ENCODE data around the gene ACACA.

Gene ACACA

GRCh38 chr17:37123386-37123785 lies 283.2 kb downstream of the ACACA start:
- DNase-seq, result no peak

DNA sequence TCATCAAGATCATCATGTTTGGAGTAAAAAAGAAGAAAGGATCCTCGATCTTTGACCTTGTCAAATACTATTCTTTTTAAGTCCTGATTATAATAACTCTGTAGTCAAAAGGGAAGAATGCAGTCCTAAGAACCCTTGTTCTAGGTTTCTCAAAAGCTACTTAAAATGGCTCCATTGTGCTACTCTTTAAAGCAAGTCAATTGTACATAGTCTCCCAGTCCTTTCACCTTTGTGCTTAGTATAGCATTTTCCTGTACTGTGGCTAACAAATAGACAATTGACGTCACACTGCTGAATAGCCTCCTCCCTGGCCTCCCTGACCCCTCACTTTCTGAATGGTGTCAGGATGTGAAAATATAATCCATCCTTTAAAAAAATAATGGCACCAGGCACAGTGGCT lies 285.0 kb downstream of the ACACA start:
- no peak for DNase-seq

- no peak for DNase-seq
Observed at GRCh38 chr17:37118366-37119137, 288.1 kb downstream of the ACACA start.

DNA sequence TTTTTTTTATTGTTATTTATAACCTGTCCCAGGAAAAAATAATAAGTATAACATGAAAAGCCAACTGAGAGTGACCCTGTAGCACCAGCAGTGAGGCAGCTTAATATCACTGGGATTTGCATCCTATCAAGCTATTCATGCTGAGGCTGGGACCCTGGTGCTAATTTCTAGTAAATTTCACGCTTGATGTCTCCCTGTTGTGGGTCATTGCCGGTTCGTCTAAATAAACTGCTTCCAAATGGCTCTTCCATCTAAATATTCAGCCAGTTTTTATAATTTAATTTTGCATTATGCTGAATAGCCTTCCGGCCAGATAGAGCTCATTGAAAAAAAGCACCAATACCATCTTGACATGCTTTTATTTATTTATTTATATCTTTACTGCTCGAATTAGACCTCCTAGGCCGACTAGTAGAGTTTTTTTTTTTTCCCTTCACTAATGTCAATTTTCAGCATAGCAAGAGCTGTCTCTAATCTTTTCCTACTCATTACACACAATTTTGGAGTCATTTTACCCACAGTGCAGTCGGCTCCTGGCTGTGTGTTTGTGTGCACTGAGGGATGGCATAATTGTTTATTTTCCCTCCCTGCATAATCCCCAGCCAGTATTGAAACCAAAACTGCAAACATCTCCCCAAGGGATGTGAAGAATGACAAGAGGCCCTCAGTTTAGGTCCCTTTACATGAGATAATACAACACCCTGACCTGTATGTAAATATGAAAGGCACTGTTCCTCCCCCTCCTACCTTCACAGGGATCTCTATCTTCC lies 289.1 kb downstream of the ACACA start:
- DNase-seq, result no peak

DNA sequence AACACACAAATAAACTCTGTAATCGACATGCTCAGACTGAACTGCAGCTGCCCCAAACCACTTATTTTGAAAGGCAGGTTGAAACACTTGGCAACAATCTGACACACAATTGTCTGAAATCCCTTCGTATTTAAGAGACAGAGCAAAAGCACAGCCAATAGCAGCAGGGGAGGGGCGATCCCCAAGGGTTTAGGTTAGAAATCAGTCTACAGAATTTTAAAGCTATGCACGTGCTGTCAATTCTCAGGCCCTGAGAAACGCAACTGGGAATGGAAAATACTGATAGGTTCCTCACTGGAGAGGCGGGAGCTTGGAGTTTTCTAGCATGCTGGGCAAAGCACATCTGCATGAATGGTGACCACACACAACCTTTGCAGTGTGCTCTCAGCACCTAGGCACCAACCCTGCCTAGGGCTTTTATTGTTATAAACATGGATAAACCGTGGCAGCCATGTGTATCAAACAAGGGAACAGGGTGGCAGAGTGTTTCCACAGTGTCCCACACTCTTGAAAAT lies 289.9 kb downstream of the ACACA start:
- no peak for DNase-seq

DNA sequence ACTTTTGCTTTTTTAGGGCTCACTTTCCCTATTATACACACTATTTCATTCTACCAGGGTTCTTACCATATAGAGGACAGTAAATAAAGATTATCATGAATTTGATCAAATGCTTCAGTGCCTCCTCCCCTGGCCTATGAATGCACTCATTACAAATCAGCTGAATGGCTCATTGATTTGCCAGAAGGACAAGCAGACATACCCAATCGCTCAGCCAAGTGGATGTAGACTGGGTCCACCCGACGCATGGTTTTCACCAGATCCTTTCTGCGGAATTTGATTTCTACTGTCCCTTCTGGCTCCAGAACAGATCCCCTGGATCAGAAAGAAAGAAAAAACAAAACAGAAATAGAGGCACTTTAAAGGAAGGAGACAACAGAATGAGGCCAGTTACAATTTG lies 295.3 kb downstream of the ACACA start:
- DNase-seq, result no peak

DNA sequence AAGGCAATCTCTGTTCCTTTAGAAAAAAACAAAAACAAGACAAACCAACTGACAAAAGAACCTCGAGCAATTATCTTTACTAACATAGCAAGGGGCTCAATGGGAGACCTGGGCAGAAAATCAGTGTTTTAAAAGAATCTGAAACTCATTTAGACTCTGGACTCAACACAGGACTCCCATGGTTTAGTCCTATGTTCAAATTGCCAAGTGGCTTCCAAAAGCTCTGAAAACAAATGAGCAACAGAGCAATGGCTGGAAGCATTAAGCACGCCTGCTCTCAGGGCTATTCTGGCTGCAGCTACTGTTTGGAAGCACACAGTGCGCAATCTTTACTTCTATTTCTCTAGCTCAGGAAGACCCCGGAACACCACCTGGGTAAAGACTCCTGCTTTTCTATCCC lies 295.9 kb downstream of the ACACA start:
- no peak for DNase-seq

DNA sequence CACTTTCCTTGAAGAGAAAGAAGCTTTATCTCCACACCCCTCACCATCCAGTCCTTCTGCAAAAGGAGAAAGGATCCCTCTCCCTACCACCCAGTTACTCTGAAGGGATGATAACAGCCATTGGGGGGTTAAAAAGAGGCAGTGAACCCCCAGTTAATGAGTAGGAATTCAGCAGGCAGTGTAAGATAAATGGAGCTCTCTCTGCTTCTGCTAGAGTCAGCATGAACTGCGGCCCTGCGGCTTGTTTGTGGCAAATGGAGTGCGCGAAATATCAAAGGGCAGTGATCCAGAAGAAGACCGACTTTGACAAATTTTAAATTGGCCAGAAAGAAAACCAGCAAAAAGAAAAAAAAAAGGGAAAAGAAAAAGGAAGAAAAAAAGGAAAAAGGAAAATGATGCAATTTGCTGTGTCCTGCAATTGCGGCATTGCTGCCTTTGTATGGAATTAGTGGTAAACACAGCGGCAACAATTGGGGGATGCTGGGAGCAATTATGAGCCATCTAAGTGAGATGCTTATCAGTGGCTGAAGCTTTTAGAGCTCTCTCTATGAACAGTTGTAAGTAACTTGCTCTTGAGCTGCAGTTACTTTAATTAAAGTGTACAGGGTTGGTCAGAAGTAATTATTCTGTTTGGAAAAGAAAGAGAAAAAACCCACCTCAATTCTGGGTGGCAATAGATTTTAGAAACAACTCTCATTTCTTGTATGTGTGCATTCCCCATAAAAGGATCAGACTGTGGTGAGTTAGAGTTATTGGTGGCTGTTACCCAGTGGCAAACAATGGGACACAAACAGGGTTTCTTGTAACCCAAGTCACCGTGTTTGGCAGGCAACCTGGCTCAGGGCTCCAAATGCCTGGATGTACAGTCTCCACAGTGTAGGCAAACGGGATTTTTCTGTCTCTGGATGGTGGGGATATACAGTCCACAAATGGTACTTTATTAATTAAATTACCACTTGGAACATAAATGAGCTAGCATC lies 296.6 kb downstream of the ACACA start:
- DNase-seq, result no peak

DNA sequence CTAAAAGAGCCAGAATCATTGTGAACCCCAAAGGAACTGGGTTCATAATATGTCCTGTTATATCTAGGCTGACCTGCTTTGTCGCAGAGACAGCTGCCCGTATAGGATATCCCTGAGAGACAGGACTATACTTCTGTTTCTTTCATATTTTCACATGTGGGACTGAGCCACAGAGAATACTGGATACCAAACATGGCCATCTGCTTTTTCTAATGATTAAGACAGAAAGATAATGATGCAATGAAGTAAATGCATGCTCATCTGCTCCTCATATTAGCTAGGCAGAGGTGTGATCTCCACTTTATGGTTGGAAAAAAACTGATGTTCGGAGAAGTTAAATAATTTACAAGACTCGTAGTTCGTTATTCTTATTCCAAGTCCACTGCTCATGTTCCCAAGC lies 297.5 kb downstream of the ACACA start:
- no peak for DNase-seq

DNA sequence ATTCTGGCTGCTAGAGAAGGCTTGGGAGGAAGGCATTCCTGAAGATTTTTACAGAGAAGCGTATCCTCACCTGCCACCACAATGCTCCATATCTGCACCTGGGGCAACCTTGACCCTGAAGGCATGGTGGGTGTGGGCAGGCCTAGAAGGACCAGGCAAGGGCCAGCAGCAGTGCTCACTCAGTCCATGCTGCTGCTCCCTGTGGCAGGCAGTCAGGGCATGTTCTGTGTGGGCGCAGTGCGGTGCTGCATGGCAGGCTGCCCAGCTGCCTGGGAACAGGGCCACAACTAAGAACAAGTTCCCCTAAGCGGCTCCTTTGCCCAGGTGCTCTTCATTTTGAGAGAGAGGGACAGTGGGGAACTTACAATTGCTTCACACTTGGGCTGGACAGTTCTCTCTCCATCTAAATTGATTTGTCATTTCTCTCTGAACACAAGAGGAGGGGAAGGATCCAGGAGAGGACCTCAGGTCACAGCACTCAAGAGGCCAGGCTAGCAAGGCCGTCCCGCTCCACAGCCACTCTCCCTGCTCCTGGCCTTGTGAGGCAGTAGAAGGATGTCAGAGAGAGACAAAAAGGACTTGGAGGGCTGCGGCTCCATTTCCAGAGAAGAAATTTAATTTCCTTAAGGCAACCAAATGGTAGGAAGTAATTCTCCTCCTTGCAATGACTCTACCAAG lies 299.1 kb downstream of the ACACA start:
- DNase-seq, result no peak

- DNase-seq, result no peak
Observed at GRCh38 chr17:37106049-37106448, 300.6 kb downstream of the ACACA start.

- DNase-seq, result no peak
Observed at GRCh38 chr17:37103231-37103630, 303.4 kb downstream of the ACACA start.

GRCh38 chr17:37101306-37101705 lies 305.3 kb downstream of the ACACA start:
- DNase-seq, result no peak

DNA sequence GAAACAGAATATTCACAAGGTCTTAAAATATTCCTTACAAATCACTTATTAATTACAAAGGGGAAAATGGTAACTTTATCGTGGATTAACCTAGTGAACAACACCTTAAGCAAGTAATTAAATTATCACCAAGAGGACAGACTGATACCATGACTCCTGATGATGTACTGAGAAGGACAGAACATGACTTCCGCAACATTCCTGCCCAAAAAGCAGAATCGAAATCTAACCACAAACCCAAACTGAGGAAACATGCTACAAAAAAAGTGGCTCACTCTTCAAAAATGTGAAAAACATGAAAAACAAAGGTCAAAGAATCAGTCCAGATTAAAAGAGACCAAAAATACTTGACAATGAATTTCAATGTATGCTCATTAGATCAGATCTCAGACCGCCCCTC lies 306.4 kb downstream of the ACACA start:
- no peak for DNase-seq

GRCh38 chr17:37098910-37099664 lies 307.5 kb downstream of the ACACA start:
- DNase-seq, result no peak

DNA sequence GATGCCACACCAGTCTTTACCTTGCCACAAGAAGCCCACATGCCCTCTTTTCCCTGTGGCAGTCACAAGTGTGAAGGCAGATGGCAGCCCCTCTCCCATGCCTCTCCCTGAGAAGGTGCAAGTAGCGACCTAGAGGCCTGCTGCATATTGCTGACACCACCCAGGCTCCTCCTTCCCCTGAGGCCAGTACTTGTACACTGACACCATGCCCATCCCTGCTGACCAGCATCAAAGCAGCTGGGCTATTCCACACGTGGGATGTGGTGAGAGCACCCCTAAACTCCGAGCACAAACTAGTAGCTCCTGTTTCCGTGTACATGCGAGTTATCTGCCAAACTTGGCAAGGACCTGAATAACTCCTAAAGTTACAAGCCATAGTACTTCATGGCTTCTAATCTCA lies 308.5 kb downstream of the ACACA start:
- no peak for DNase-seq

- no peak for DNase-seq
Observed at GRCh38 chr17:37097154-37097553, 309.5 kb downstream of the ACACA start.

GRCh38 chr17:37096071-37096470 lies 310.6 kb downstream of the ACACA start:
- no peak for DNase-seq

DNA sequence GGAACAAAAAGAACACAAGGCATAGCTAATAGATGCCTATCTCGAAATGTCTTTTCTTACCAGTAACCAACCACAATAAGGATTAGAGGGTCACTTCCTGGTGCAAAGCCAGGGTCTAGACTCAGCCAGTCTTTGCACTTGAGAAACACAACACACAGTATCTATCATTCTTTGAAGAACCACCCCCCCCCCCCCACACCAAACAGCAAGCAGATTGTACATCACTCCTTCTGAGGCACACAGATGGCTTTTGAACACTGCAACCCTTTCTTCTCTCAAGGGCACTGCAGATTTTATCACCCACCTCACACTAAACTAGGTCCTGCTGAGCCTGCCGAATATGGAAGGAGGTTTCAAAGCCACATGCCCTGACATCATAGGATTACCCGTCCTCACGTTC lies 312.2 kb downstream of the ACACA start:
- no peak for DNase-seq

- no peak for DNase-seq
Observed at GRCh38 chr17:37092701-37093100, 313.9 kb downstream of the ACACA start.

DNA sequence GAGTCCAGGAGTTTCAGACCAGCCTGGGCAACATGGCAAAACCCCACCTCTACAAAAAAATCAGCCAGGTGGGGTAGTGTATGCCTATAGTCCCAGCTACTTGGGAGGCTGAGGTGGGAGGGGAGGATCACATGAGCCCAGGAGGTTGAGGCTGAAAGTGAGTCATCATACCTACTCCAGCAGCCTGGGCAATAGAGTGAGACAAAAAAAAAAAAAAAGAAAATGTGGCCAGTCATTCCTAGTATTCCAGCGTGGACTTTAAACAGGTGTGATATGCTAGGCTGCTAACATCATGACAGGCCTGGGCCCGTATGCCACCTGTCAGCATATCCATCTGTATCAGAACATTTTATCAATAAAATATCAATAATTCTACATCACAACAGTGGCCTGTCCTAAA lies 314.6 kb downstream of the ACACA start:
- DNase-seq, result no peak

- DNase-seq, result no peak
Observed at GRCh38 chr17:37090941-37091340, 315.7 kb downstream of the ACACA start.

Measured in CD4-positive, alpha-beta T cell treated with Interleukin-6 for 4 hours (primary cell).